ENCODE data around the gene TPMT. TPM values are rescaled to one million over a fixed set of nuclear protein-coding genes. Genes with fewer than 3 reads are reported as not detected.
"Not testable (repeated sequence)": the region's sequence is repeated elsewhere in the genome, so short reads cannot be mapped to it uniquely, and the experiment has no call there.

Gene TPMT
- total RNA-seq (2014; rRNA removed), result 11.5 and 12.2 TPM in 2 replicates
- polyA plus RNA-seq (2012), result 8.6 TPM

- DNase-seq (ENCODE audit: low read depth), result no peak
These were observed at the start of gene TPMT for GRCh38 chr6:18154507-18155149. Gene TPMT (minus strand): TSS chr6:18155077. CDS start chr6:18149127, 5,950 bp downstream.

GRCh38 chr6:18203786-18204185 lies 48.9 kb upstream of the TPMT start:
- no peak for DNase-seq (ENCODE audit: low read depth)

DNA sequence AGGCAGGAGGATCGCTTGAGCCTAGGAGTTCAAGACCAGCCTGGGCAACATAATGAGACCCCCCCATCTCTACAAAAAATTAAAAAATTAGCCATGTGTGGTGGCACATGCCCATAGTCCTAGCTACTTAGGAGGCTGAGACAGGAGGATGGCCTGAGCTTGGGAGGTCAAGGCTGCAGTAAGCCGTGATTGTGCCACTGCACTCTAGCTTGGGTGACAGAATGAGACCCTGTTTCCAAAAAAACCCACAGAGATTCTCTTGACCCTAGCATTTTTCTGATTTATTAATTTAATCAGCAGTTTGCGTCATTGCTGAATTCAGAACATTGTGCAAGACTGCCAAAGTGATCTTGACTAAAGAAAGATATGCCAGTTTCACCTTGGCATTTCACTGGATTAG lies 37.1 kb upstream of the TPMT start:
- DNase-seq (ENCODE audit: low read depth), result no peak

- no peak for DNase-seq (ENCODE audit: low read depth)
These were observed 34.3 kb upstream of the TPMT start for GRCh38 chr6:18189196-18189595.

GRCh38 chr6:18187701-18188100 lies 32.8 kb upstream of the TPMT start:
- DNase-seq (ENCODE audit: low read depth), result no peak

DNA sequence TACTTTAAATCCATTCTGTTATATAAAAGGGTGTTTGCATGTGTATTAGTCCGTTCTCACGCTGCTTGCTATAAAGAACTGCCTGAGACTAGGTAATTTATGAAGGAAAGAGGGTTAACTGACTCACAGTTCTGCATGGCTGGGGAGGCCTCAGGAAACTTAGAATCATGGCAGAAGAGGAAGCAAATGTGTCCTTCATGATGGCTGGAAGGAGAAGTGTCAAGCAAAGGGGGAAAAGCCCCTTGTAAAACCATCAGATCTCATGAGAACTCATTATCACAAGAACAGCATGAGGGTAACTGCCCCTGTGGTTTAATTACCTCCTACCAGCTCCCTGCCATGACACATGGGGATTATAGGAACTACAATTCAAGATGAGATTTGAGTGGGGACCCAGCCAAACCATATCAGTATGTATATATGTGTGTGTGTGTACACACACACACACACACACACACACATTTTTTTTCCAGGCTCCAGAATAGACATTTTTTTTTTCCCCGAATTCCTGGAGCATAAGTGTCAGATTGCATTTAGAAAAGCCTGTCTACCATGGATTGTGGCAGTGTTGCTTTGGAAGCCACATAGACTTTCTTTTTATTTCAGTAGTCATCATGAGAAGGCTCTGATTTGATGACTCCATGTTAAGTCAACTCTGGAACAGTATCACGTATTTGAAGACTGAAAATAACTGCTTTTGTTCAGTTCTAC lies 31.8 kb upstream of the TPMT start:
- DNase-seq (ENCODE audit: low read depth), result no peak

DNA sequence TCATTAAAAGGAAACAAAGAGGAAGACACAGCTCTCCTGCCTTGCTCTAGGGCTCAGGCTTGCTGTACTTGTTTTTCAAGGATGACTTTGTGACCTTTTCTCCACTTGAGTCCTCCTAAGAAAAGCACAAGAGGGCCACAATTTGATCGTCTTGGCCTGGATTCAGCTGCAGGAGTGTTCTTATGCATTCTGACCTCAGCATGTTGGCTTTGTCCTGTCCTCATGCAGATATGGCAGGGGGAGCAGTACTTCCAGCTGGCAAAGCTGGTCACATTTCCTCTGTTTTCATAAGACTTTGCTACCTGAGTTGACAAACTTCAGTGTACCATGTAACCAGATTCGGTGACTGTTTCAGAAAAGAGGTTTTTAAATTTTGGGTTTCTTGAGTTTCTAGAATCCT lies 31.2 kb upstream of the TPMT start:
- no peak for DNase-seq (ENCODE audit: low read depth)

- DNase-seq (ENCODE audit: low read depth), result no peak
These were observed 30.7 kb upstream of the TPMT start for GRCh38 chr6:18185624-18186023.

DNA sequence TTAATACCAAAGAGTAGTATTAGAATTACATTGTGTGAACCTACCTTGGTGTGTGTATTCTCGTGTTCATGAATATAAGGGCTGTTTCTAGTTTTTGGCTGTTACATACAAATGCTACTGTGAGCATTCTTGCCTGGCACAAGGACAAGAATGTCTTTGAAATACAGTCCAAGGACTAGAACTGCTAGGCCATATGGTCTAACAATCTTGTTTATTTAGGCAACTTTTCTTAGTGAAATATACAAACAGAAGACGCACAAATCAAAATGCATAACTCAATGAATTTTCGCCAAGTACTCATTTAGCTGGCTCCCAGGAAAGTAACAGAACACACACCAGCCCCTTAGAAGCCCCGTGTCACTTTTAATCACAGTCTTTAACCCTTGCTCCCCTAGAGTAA lies 28.9 kb upstream of the TPMT start:
- no peak for DNase-seq (ENCODE audit: low read depth)

GRCh38 chr6:18182568-18182967 lies 27.7 kb upstream of the TPMT start:
- DNase-seq (ENCODE audit: low read depth), result no peak

GRCh38 chr6:18179770-18180356 lies 25.0 kb upstream of the TPMT start:
- DNase-seq (ENCODE audit: low read depth), result no peak

GRCh38 chr6:18178960-18179615 lies 24.2 kb upstream of the TPMT start:
- DNase-seq (ENCODE audit: low read depth), result no peak

DNA sequence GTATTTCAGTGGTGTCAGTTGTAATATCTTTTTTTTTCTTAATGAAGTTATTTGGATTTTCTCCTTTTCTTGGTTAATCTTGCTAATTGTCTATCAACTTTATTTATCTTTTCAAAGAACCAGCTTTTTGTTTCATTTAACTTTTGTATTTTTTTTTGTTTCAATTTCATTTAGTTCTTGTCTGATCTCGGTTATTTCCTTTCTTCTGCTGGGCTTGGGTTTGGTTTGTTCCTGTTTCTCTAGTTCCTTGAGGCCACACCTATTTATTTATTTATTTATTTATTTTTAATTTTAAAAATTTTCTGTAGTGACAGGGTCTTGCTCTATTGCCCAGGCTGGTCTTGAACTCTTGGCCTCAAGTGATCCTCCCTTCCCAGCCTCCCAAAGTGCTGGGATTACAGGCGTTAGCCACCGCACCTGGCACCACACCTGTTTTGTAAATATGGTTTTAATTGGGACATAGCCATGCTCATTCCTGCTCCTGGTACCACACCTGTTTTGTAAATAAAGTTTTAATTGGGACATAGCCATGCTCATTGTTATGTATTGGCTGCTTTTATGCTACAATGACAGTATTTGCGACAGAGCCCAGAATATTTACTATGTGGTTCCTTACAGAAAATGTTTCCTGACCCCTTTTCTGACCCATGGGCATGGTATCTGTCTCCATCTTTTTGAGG lies 22.5 kb upstream of the TPMT start:
- DNase-seq (ENCODE audit: low read depth), result no peak

DNA sequence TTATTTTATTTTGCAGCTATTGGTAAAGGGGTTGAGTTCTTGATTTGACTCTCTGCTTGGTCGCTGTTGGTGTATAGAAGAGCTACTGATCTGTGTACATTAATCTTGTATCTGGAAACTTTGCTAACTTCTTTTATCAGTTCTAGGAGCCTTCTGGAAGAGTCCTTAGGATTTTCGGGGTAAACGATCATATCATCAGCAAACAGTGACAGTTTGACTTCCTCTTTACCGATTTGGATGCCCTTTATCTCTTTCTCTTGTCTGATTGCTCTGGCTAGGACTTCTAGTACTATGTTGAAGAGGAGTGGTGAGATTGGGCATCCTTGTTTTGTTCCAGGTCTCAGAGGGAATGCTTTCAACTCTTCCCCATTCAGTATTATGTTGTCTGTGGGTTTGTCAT lies 21.3 kb upstream of the TPMT start:
- not testable (repeated sequence) for DNase-seq (ENCODE audit: low read depth)

DNA sequence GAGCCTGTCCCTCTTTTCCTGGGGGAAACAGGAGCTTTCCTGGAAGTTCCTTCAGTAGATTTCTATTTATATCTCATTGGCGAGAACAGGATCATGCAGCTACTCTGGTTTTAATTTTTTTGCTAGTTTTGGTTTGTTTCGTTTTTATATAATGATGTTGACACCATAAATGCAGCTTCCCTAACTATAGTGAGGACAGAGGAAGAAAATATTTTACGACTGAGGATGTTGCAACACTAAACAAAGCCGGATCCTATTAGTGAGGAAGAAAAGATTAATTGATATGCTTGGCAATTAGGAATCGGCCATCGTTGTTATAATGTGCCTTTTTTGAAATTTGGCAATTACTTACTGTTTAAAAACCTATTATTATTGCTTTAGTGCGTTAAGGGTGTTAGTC lies 17.0 kb upstream of the TPMT start:
- DNase-seq (ENCODE audit: low read depth), result no peak

DNA sequence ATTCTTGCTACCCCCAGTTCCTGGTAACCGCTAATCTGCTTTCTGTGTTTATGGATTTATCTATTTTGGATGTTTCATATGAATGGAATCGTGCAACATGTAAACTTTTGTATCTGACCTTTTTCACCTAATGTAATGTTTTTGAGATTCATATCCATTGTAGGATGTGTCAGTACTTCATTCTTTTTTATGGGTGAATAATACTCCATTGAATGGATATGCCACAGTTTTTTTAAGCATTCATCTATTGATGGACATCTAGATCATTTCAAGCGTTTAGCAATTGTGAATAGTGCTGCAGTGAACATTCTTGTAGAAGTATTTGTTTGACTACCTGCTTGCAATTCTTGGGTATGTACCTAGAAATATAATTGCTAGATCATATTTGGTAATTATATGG lies 13.4 kb upstream of the TPMT start:
- no peak for DNase-seq (ENCODE audit: low read depth)

- peak; percentile 67 for DNase-seq (ENCODE audit: low read depth)
These were observed 11.6 kb upstream of the TPMT start for GRCh38 chr6:18166312-18167036.

DNA sequence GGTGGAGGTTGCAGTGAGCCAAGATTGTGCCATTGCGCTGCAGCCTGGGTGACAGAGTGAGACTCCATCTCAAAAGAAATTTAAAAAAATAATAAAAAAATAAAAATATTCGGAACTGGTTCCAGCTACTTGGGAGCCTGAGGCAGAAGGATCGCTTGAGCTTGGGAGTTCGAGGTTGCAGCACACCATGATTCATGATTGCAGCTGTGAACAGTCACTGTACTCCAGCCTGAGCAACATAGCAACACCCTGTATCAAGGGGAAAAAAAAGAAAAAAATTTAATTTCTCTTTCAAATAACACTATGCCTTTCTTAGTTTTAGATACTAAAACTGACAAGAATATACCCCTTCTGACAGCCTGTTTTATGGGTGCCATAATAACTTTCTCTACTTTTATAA lies 10.9 kb upstream of the TPMT start:
- peak; percentile 59 for DNase-seq (ENCODE audit: low read depth)

DNA sequence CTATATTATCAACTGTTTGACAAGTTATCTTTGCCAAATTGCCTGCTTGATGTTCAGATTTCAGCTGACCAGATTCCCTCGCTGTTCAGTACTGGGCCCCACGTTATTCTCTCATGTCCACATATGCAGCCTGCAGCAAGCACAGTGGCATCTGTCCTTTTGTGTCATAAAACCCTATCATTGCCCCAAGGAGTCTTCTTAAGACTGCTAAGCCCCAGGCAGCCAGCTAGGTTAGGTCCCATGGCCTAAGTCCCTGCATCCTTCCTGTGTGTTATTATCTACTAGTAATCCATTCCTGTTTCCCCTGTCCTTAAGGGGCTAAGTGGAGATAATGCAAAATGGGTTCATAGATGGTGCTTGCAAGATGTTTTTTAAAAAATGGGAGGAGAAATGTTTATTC lies 7.5 kb upstream of the TPMT start:
- no peak for DNase-seq (ENCODE audit: low read depth)

GRCh38 chr6:18161431-18161830 lies 6.6 kb upstream of the TPMT start:
- DNase-seq (ENCODE audit: low read depth), result no peak

DNA sequence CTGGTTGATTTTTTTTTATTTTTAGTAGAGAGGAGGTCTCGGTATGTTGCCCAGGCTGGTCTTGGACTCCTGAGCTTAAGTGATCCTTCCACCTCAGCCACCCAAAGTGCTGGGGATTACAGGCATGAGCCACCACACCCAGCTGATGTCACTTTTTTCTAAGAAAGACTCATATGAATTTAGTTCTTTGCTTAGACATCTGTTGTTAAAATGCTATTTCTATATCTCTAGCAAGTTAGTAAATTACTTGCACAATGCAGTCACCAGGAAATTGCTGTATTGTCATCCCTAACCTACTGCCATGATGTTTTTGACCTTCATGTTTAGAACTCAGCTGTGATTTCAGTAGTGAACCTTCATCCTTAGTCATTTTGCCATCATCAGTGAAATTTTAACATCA lies 6.0 kb upstream of the TPMT start:
- no peak for DNase-seq (ENCODE audit: low read depth)
